ENCODE data around the gene DCAF12.

The DCAF12 gene

DNA sequence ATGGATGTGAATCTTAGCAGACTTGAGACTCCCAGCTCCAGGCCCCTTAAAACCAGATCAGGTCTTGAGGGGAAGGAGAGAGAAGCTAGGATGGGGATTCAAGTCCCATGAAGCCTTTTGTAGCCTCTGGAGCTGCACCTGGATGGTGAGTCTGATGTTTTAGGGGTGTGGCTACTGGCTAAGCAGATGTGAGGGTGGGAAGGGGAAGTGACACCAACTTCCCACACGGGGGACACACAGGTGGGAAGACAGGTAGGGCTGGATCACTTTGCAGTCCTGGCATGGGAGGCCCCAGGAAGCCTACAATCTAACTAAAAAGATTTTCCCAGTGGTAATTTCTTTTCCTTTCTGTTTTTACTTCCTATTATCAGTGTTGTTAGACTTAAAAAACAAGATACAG, 39.1 kb downstream of the DCAF12 start:
- TF ChIP-seq, protein P1, sequence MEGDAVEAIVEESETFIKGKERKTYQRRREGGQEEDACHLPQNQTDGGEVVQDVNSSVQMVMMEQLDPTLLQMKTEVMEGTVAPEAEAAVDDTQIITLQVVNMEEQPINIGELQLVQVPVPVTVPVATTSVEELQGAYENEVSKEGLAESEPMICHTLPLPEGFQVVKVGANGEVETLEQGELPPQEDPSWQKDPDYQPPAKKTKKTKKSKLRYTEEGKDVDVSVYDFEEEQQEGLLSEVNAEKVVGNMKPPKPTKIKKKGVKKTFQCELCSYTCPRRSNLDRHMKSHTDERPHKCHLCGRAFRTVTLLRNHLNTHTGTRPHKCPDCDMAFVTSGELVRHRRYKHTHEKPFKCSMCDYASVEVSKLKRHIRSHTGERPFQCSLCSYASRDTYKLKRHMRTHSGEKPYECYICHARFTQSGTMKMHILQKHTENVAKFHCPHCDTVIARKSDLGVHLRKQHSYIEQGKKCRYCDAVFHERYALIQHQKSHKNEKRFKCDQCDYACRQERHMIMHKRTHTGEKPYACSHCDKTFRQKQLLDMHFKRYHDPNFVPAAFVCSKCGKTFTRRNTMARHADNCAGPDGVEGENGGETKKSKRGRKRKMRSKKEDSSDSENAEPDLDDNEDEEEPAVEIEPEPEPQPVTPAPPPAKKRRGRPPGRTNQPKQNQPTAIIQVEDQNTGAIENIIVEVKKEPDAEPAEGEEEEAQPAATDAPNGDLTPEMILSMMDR (conservative IDR thresholded peaks at IDR 0.05; ENCODE audit: low read depth, low read length), result no peak
- no peak for DNase-seq (ENCODE audit: low read depth)
- no peak overlapping the region for H3K4me3 ChIP-seq (ENCODE audit: low read length)

DNA sequence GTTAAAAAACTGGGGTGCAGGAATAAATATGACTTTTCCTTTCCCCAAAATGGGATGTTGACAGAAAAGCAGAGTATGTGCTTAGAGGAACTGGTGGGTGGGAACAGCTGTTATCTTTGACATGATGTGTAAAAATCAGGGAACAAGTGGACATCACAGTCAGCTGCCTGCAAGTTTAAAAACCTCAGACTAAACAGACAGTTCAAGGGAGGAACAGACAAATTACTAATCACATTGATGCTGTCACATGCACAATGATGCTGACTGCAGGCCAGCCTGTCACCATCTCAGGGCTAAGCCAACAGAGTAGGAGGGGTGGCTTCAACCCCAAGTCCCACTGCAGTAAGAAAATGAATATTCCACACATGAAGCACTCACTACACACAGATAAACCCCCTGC, 39.6 kb downstream of the DCAF12 start:
- H3K4me3 ChIP-seq (ENCODE audit: low read length), result no peak overlapping the region
- DNase-seq (ENCODE audit: low read depth), result no peak
- TF ChIP-seq, protein P1 (conservative IDR thresholded peaks at IDR 0.05; ENCODE audit: low read depth, low read length), result no peak

DNA sequence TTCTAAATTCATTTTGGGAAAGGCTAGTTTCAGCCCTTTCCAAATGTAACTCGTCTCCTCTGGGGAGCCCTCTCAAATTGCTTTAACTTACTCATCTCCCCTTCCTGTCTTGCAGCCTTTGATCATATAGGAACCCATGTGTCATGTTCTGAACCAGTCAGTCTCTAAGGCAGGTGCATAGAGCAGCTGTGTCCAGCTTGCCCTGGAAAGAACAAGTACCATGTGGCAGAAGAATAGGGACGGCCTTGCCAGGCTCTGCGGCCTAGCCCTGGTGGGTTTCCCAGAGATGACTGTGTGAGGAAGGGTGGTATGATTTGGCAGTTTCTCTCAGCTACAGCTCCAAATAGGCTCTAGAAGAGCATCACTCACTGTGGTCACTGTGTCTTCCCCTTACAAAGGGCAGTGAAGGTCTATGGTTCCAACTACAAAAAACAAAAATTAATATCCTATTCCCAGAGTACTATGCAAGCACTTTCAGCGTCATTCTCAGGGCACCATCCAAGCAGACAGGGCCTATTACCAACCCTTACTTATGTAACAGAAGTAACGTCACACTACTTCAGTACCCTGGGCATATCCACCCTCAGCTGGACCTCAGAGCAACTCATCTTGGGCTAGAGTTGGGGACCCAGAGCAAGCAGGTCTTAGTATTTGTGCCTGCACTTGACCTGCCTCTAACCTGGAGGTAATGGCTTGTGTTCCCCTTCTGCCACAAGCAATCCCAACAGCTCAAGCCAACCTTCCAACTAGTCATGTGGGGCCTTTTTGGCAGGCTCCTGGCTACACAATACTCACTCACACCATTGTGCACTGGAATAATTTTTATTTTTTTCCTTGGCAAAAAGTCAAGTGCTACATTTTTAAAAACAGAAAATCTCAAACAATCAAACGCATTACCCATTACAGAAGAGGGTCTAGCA, 40.7 kb downstream of the DCAF12 start:
- no peak overlapping the region for H3K4me3 ChIP-seq (ENCODE audit: low read length)
- TF ChIP-seq, protein P1 (conservative IDR thresholded peaks at IDR 0.05; ENCODE audit: low read depth, low read length), result no peak
- DNase-seq (ENCODE audit: low read depth), result no peak

DNA sequence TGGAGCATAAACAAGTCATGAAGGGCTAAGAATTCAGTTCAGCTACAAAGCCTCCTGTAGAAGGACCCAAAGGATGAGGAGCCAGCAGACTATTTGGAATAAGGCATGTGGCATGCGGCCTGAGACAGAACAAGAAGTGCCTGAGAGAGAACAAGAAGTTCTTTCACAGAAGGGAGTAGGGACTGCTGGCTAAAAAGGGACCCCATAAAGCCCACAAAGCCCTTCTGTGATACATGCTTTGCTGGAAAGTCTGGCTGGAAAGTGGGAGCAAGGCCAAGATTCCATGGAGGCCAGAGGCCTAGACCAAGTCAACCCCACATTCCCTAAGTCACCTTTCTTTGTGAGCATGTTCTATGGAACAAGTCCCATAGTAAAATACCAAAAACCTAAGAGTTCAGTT, 41.9 kb downstream of the DCAF12 start:
- no peak overlapping the region for H3K4me3 ChIP-seq (ENCODE audit: low read length)
- TF ChIP-seq, protein P1 (conservative IDR thresholded peaks at IDR 0.05; ENCODE audit: low read depth, low read length), result no peak
- peak; percentile 17 for DNase-seq (ENCODE audit: low read depth)

DNA sequence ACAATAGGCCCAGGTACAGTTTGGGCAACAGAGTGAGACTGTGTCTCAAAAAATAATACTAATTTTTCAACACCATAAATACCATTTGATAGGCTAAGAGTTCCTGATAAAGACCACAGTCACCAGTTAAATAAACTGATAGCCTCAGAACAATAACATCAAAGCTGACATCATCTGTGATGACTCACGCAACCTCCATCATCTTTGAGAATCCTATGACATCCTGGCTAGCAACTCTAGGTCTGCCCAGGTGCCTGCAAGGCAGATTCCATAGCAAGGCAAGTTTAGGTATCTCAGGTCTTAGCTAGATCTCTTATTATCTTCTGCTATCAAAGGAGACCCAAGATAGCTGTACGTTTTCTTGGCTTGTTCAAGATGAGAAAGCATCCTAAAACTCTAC, 47.3 kb downstream of the DCAF12 start:
- TF ChIP-seq, protein P1 (conservative IDR thresholded peaks at IDR 0.05; ENCODE audit: low read depth, low read length), result no peak
- no peak for DNase-seq (ENCODE audit: low read depth)
- no peak overlapping the region for H3K4me3 ChIP-seq (ENCODE audit: low read length)

DNA sequence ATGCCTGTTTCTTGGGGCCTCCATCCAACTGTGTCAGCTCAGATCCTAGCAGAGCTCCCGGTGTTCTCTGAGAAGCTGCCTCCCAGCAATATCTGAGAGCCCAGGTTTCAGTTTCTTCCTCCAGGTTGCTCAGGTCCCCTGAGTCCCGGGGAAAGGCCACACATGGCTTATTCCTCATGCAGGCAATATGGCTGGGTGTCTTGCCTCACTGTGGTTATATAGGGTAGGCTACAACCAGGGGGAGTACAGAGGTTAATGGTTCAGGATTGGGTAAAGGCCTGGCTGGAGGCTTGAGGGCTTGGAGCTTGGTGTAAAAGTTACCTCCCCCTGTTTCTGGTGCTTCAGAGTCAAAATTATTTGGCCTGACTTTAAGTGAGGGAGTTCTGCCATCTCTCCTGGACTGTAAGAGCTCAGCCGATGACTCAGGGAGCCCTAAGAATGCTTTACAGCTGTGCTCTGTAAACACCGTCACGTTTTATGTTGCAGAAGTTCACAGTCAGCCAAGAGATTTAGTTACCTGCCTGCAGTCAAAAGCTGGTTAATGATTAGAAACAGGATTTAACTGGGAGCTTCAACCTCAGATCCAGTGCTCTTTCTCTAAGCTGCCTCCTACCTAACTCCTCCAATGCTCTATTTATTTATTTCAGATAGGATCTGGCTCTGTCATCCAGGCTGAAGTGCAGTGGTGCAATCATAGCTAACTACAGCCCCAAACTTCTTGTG, 53.5 kb downstream of the DCAF12 start:
- DNase-seq (ENCODE audit: low read depth), result peak; percentile 29
- H3K4me3 ChIP-seq (ENCODE audit: low read length), result no peak overlapping the region
- TF ChIP-seq, protein P1 (conservative IDR thresholded peaks at IDR 0.05; ENCODE audit: low read depth, low read length), result no peak
